CD4-positive, CD25-positive, alpha-beta regulatory T cell (primary cell): ENCODE measurements around the gene SF3A1. TPM values are rescaled to one million over a fixed set of nuclear protein-coding genes. Genes with fewer than 3 reads are reported as not detected.

Source experiments
- ATAC-seq, 2 donors: fragments of 150-1000 bp; cut with Tn5 transposase; one replicate each; pipeline ENCODE4 v1.10.0; 2021; ENCODE audit warnings: low read depth in 2 of 2, moderate number of reproducible peaks in 2 of 2, moderate library complexity in 1 of 2
- DNase-seq, 3 donors: peaks; one replicate each; pipeline versions ENCODE4 v3.0.0 to v3.0.0-alpha.2; 2012 to 2022; ENCODE audit warnings: mixed read lengths in 1 of 3
- H3K27ac ChIP-seq: one replicate; pipeline ENCODE4 v1.7.0; 2013; ENCODE audit warnings: mild to moderate bottlenecking, low read length; ENCODE audit not compliant: insufficient read depth, poor library complexity, severe bottlenecking
- H3K27me3 ChIP-seq: one replicate; pipeline ENCODE4 v1.7.0; 2013; ENCODE audit warnings: low read length; ENCODE audit not compliant: control insufficient read depth, insufficient read depth
- H3K36me3 ChIP-seq: one replicate; pipeline ENCODE4 v1.7.0; 2013; ENCODE audit warnings: mild to moderate bottlenecking, low read length, moderate library complexity; ENCODE audit not compliant: control insufficient read depth, insufficient read depth
- H3K4me1 ChIP-seq: 2 replicates; pipeline ENCODE4 v1.7.0; 2013; ENCODE audit warnings: mild to moderate bottlenecking, low read length; ENCODE audit not compliant: insufficient read depth, control insufficient read depth, poor library complexity, severe bottlenecking
- H3K4me3 ChIP-seq: one replicate; pipeline ENCODE4 v1.7.0; 2013; ENCODE audit warnings: low read depth, mild to moderate bottlenecking, low read length, moderate library complexity
- H3K9me3 ChIP-seq, 2 experiments: 1 replicate in 1 of 2; 2 replicates in 1 of 2; pipeline ENCODE4 v1.7.0; 2013; ENCODE audit warnings: low read length in 2 of 2, mild to moderate bottlenecking in 1 of 2, moderate library complexity in 1 of 2; ENCODE audit not compliant: control insufficient read depth in 2 of 2
- H3K27ac Mint-ChIP-seq, 3 donors: one replicate each; pipeline ENCODE4 v1.8.0; 2020 to 2022; ENCODE audit warnings: mild to moderate bottlenecking in 3 of 3, mixed read lengths in 3 of 3, moderate library complexity in 2 of 3
- H3K27me3 Mint-ChIP-seq: one replicate; pipeline ENCODE4 v1.8.0; 2022; ENCODE audit warnings: mild to moderate bottlenecking, mixed read lengths
- H3K36me3 Mint-ChIP-seq: one replicate; pipeline ENCODE4 v1.8.0; 2020; ENCODE audit warnings: mixed read lengths
- H3K4me1 Mint-ChIP-seq, 4 donors: one replicate each; pipeline ENCODE4 v1.8.0; 2020 to 2022; ENCODE audit warnings: mixed read lengths in 4 of 4, mild to moderate bottlenecking in 1 of 4
- H3K4me3 Mint-ChIP-seq, 4 donors: one replicate each; pipeline ENCODE4 v1.8.0; 2020 to 2022; ENCODE audit warnings: mild to moderate bottlenecking in 4 of 4, mixed read lengths in 4 of 4, moderate library complexity in 3 of 4
- H3K9me3 Mint-ChIP-seq, 7 donors: one replicate each; pipeline ENCODE4 v1.8.0; 2020 to 2022; ENCODE audit warnings: mixed read lengths in 7 of 7, mild to moderate bottlenecking in 3 of 7, moderate library complexity in 2 of 7
- polyA plus RNA-seq, 4 donors: library from polyadenylated mRNA; unstranded; fragments of 300-500 nt; fragmentation: Illumina TruSeq; gene quantifications; one replicate each; pipeline ENCODE4 v1.2.3, GENCODE V29; 2021
- total RNA-seq: library from RNA; stranded (reverse); gene quantifications from one replicate; pipeline ENCODE4 v1.2.3, GENCODE V29; 2022

Gene SF3A1
- total and polyA plus RNA-seq, 5 donors from 2014 or later: 66.6 to 389 (median 77.9) TPM

- Mint-ChIP-seq H3K27ac (no peak overlapping the region), H3K9me3 (no peaks in the 10 kb centered on the region), H3K36me3 (peaks cover 2% of the 10 kb centered on the region), H3K4me3 (peak overlapping the region in 1 of 4 donors; percentile 22), H3K4me1 (peaks cover 0 to 32% (median 17%) of the 10 kb centered on the region in 4 donors), H3K27me3 (peaks cover 19% of the 10 kb centered on the region)
- no peak overlapping the region for H3K27ac ChIP-seq
- no peaks in the 10 kb centered on the region for H3K36me3 ChIP-seq
- no peak for DNase-seq
- peaks cover 5% of the 10 kb centered on the region for H3K27me3 ChIP-seq
- peaks cover 27% of the 10 kb centered on the region for H3K4me1 ChIP-seq
- ATAC-seq: no peak
- H3K9me3 ChIP-seq: no peaks in the 10 kb centered on the region
- no peak overlapping the region for H3K4me3 ChIP-seq
These were observed 43.5 kb upstream of the SF3A1 start for GRCh38 chr22:30400159-30400558.

GRCh38 chr22:30399718-30400117 is 43.0 kb upstream of the SF3A1 start:
- DNase-seq (no peak), ATAC-seq (no peak)
- peaks cover 27% of the 10 kb centered on the region for H3K4me1 ChIP-seq
- Mint-ChIP-seq H3K4me3 (peak overlapping the region in 2 of 4 donors; percentile 22 to 63), H3K27ac (peak overlapping the region in 1 of 3 donors; percentile 20), H3K36me3 (no peaks in the 10 kb centered on the region), H3K9me3 (no peaks in the 10 kb centered on the region), H3K27me3 (peaks cover 19% of the 10 kb centered on the region), H3K4me1 (peaks cover 0 to 32% (median 17%) of the 10 kb centered on the region in 4 donors)
- no peak overlapping the region for H3K4me3 ChIP-seq
- no peaks in the 10 kb centered on the region for H3K36me3 ChIP-seq
- H3K27ac ChIP-seq: no peak overlapping the region
- H3K9me3 ChIP-seq: no peaks in the 10 kb centered on the region
- peaks cover 5% of the 10 kb centered on the region for H3K27me3 ChIP-seq

DNA sequence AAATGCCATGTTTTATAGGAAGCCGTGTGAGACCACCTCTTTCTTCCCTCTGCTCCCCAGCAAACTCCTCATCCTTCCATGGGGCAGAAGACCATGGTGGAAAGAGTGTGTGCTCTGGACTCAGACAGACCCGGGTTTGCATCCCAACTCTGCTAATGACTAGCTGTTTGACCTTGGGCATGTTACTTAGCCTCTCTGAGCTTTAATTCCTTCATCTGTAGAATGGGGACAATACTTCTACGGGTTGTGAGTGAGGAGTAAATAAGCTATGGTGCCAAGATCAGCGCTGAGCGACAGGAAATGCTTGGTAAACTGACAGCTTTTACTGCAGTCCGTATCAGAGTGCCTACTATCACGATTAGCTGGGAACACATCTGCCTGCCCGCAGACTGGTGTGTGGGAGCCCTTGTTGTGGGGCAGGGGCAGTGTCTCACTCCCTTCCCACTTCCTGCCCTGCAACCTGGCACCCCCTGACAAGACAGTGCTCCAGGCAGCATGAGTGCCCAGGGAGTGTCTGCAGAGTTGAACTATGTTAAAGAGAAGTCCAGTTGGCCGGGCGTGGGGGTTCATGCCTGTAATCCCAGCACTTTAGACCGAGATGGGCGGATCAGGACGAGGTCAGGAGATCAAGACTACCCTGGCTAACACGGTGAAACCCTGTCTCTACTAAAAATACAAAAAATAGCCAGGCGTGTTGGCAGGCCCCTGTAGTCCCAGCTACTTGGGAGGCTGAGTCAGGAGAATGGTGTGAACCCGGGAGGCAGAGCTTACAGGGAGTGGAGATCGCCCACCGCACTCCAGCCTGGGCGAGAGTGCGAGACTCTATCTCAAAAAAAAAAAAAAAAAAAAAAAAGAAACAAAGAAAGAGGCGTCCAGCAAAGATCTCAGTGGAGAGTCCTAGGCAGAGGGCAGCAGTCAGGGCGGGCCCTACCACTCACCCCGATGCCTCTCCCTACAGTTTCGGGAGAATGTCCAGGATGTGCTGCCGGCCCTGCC is 42.3 kb upstream of the SF3A1 start:
- no peaks in the 10 kb centered on the region for H3K36me3 Mint-ChIP-seq
- DNase-seq (no peak), ATAC-seq (no peak)
- Histone ChIP-seq H3K36me3 (no peaks in the 10 kb centered on the region), H3K9me3 (no peaks in the 10 kb centered on the region), H3K27me3 (peaks cover 5% of the 10 kb centered on the region), H3K27ac (no peak overlapping the region), H3K4me3 (no peak overlapping the region), H3K4me1 (peaks cover 27% of the 10 kb centered on the region)
- H3K4me3 Mint-ChIP-seq: peak overlapping the region; percentile 40 to 82 (median 72)
- H3K4me1 Mint-ChIP-seq: peaks cover 0 to 32% (median 17%) of the 10 kb centered on the region in 4 donors
- H3K27ac Mint-ChIP-seq: peak overlapping the region in 2 of 3 donors; percentile 60 to 66
- H3K27me3 Mint-ChIP-seq: peaks cover 20% of the 10 kb centered on the region
- no peaks in the 10 kb centered on the region for H3K9me3 Mint-ChIP-seq

DNA sequence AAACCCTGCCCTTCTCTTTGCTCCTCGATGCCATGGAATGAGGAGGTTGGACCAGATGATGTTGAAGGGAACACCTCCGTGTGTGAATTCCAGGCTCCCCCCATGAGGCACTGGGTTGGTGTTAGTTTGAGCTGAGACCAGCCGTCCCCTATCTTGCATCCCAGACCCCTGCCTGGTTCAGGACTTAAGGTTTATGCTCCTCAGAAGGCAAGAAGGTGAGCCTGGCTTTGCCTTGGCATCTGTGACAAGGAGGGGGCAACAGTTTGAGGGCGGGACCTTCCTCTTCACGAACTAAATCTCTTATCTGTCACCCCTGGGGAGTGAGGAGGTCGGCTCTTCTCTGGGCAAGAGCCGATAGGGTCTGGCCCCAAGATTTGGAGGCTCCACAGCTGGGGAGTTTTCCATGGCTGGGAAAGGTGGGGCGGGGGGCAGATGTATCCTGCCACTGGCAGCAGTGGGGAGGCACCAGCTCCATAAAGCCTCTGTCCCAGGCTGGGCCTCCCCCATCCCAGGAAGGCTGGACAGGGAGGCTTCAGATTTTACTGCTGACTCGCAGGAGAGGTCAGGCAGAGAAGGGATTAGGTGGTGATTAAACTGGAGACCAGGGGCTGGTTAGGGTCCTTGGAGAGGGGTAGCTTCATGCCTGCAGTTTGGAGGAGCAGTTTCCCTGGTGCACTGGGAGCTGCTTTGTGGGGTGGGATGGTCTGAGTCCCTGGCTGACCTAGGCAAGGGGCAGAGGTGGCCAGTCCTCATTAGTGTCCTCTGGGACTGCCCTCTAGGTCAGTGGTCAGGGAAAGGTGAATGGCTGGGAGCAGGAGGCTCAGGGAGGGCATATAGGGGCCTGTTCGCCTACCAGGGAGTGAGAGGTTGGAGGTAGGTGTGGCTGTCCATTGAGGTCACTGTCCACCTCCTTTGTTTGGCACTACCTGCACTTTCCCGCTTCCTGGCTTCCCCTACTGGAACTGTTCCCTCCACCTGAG is 41.3 kb upstream of the SF3A1 start:
- Histone ChIP-seq H3K27ac (no peak overlapping the region), H3K36me3 (no peaks in the 10 kb centered on the region), H3K4me3 (no peak overlapping the region), H3K9me3 (no peaks in the 10 kb centered on the region), H3K4me1 (peaks cover 27% of the 10 kb centered on the region), H3K27me3 (peaks cover 5% of the 10 kb centered on the region)
- Mint-ChIP-seq H3K27ac (peak overlapping the region; percentile 60 to 75 (median 66)), H3K27me3 (peaks cover 24% of the 10 kb centered on the region), H3K9me3 (peaks cover 0 to 1% (median 0%) of the 10 kb centered on the region in 7 donors), H3K36me3 (no peaks in the 10 kb centered on the region), H3K4me1 (peaks cover 0 to 32% (median 20%) of the 10 kb centered on the region in 4 donors), H3K4me3 (peak overlapping the region; percentile 78 to 91 (median 81))
- DNase-seq: no peak
- ATAC-seq: no peak

DNA sequence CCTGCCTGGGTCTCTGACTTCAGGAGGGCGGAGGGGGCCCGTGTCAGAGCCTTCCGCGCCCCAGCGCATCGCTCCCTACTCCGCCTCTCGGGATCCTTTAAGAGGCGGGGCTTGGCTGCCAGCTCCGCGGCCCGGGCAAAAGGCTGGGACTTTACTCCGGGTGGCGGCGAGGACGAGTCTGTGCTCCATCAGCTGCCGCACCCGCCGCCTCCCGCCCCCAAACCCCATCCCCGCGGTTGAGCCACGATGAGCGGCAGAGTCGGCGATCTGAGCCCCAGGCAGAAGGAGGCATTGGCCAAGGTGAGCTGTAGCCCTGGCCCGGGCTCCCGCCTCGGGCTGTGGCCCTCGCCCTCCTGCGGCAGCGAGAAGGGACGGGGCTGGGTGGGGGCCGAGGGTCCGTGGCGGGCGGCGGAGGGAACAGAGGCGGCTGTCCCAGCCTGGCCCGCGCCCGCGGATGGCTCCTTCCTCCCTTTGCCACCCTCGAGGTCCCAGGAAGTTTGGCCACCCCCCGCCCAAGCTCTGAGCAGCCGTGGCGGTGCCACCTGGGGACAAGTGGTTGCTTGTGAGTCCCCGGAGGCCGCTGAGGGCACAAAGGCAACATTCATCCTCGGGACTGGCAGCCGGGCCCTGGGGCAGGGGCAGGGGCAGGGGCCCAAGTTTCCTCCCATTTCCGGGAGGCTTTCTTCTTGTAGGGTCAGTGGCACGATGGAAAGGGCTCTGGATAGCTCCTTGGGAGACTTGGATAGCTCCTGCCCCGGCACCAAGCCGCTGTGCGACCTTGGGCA is 40.4 kb upstream of the SF3A1 start, which contains the start of gene SEC14L2:
SEC14L2 (plus strand) TSS at position 148 of the 785 bp plus-strand sequence; CDS start at position 247, 99 bp downstream.
- Mint-ChIP-seq H3K27me3 (peaks cover 24% of the 10 kb centered on the region), H3K4me1 (peaks cover 0 to 32% (median 20%) of the 10 kb centered on the region in 4 donors), H3K36me3 (no peaks in the 10 kb centered on the region), H3K9me3 (peaks cover 0 to 1% (median 0%) of the 10 kb centered on the region in 7 donors), H3K27ac (peak within 1 kb of the TSS; percentile 38 to 76 (median 66)), H3K4me3 (peak within 1 kb of the TSS; percentile 80 to 94 (median 84))
- peak; percentile 35 to 60 for ATAC-seq
- Histone ChIP-seq H3K4me1 (peaks cover 27% of the 10 kb centered on the region), H3K9me3 (no peaks in the 10 kb centered on the region), H3K36me3 (no peaks in the 10 kb centered on the region), H3K27me3 (peaks cover 5% of the 10 kb centered on the region), H3K4me3 (peak within 1 kb of the TSS; percentile 54), H3K27ac (no peak within 1 kb of the TSS)
- peak; percentile 28 to 49 (median 38) for DNase-seq

DNA sequence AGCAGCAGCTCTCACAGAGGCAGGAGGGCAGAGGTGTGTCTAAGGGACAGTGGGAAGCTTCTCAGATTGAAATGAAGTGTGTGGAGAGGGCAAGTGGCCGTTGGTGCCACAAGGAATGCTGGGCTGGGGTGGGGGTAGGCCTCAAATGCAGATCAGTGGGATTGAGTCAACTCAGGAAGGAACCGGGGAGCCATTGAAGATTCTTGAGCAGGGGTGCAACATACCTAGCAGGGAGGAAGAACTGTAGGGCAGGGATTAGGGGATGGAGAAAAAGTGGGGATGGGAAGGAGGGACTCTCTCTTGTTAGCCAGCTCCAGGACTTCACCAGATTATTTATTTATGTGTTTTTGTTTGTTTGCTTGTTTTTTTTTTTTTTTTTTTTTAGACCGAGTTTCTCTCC is 37.2 kb upstream of the SF3A1 start:
- Mint-ChIP-seq H3K27ac (peak overlapping the region in 2 of 3 donors; percentile 27 to 61), H3K9me3 (peaks cover 0 to 1% (median 0%) of the 10 kb centered on the region in 7 donors), H3K4me1 (peaks cover 0 to 39% (median 24%) of the 10 kb centered on the region in 4 donors), H3K27me3 (peaks cover 32% of the 10 kb centered on the region), H3K4me3 (peak overlapping the region in 2 of 4 donors; percentile 36 to 60), H3K36me3 (no peaks in the 10 kb centered on the region)
- peaks cover 27% of the 10 kb centered on the region for H3K4me1 ChIP-seq
- no peak overlapping the region for H3K4me3 ChIP-seq
- no peaks in the 10 kb centered on the region for H3K9me3 ChIP-seq
- H3K27me3 ChIP-seq: peaks cover 5% of the 10 kb centered on the region
- DNase-seq (no peak), ATAC-seq (no peak)
- H3K27ac ChIP-seq: no peak overlapping the region
- H3K36me3 ChIP-seq: no peaks in the 10 kb centered on the region
